Frontal cortex (tissue), 4 donors: ENCODE data around the gene SLC31A2. TPM values are rescaled to one million over a fixed set of nuclear protein-coding genes. Genes with fewer than 3 reads are reported as not detected.
"Not testable (repeated sequence)": the region's sequence is repeated elsewhere in the genome, so short reads cannot be mapped to it uniquely, and the experiment has no call there.

ENCODE experiments used
- DNase-seq, 2 donors: peaks; one replicate each; pipeline ENCODE4 v3.0.0; 2012; ENCODE audit warnings: low spot score in 2 of 2
- FAIRE-seq: peaks from 2 replicates; lab custom pipeline; 2012; peaks lifted over from hg19 to GRCh38; lab: Jason Lieb, UNC
- total RNA-seq: library from RNA; depleted of rRNA; stranded (reverse); fragments of >200 nt; gene quantifications from one replicate; pipeline ENCODE4 v1.2.3, GENCODE V29; 2014
- donor health status: control.
- donor health status: control.
- donor health status: control.

SLC31A2 gene
- 6.9 TPM for total RNA-seq

GRCh38 chr9:113150670-113151611 is at the start of gene SLC31A2:
Gene SLC31A2 (plus strand): TSS chr9:113151007. CDS start chr9:113151075, 68 bp downstream.
- FAIRE-seq (no peak), DNase-seq (peak; percentile 86 to 89)

- DNase-seq, FAIRE-seq: not testable (repeated sequence)
Observed at GRCh38 chr9:113105345-113105744, 45.5 kb upstream of the SLC31A2 start.

GRCh38 chr9:113111065-113111951 is 39.5 kb upstream of the SLC31A2 start:
- not testable (repeated sequence) for FAIRE-seq

GRCh38 chr9:113112706-113113510 is 37.9 kb upstream of the SLC31A2 start:
- DNase-seq, result peak; percentile 33 to 57
- FAIRE-seq, result not testable (repeated sequence)

More at GRCh38 chr9:113111065-113111951, 39.5 kb upstream of the SLC31A2 start:
- DNase-seq, result peak; percentile 45 to 60

- FAIRE-seq, DNase-seq: not testable (repeated sequence)
Observed at GRCh38 chr9:113118829-113119228, 32.0 kb upstream of the SLC31A2 start.

GRCh38 chr9:113125386-113126035 is 25.3 kb upstream of the SLC31A2 start:
- FAIRE-seq (no peak), DNase-seq (no peak)

GRCh38 chr9:113129466-113129865 is 21.3 kb upstream of the SLC31A2 start:
- DNase-seq (no peak), FAIRE-seq (no peak)

- FAIRE-seq, result no peak
- no peak for DNase-seq
Observed at GRCh38 chr9:113129884-113130283, 20.9 kb upstream of the SLC31A2 start.

- DNase-seq, result no peak
Observed at GRCh38 chr9:113131689-113132151, 19.1 kb upstream of the SLC31A2 start.

GRCh38 chr9:113137196-113138168 is 13.3 kb upstream of the SLC31A2 start:
- DNase-seq (no peak), FAIRE-seq (no peak)

More at GRCh38 chr9:113131689-113132151, 19.1 kb upstream of the SLC31A2 start:
- no peak for FAIRE-seq

- FAIRE-seq, result no peak
Observed at GRCh38 chr9:113138760-113139159, 12.0 kb upstream of the SLC31A2 start.

GRCh38 chr9:113139225-113139829 is 11.5 kb upstream of the SLC31A2 start:
- DNase-seq (peak in 1 of 2 donors; percentile 36), FAIRE-seq (peak; percentile 94)

More at GRCh38 chr9:113138760-113139159, 12.0 kb upstream of the SLC31A2 start:
- no peak for DNase-seq

GRCh38 chr9:113139953-113140352 is 10.9 kb upstream of the SLC31A2 start:
- DNase-seq (no peak), FAIRE-seq (no peak)

- not testable (repeated sequence) for DNase-seq, FAIRE-seq
Observed at GRCh38 chr9:113140896-113141295, 9.9 kb upstream of the SLC31A2 start.

GRCh38 chr9:113143432-113144227 is 7.2 kb upstream of the SLC31A2 start:
- FAIRE-seq, result no peak
- DNase-seq, result no peak

- DNase-seq (no peak), FAIRE-seq (no peak)
Observed at GRCh38 chr9:113148372-113148705, 2.5 kb upstream of the SLC31A2 start.
